Skeletal muscle tissue (tissue), 4 donors: ENCODE measurements around the gene NOX1. TPM values are rescaled to one million over a fixed set of nuclear protein-coding genes. Genes with fewer than 3 reads are reported as not detected.

Experiments used
- H3K27ac ChIP-seq: one replicate; pipeline ENCODE4 v1.7.0; 2013; ENCODE audit warnings: mild to moderate bottlenecking, low read depth, low read length, inconsistent platforms
- H3K27me3 ChIP-seq, 3 donors: one replicate each; pipeline ENCODE4 v1.7.0; 2013; ENCODE audit warnings: low read length in 3 of 3; ENCODE audit not compliant: control insufficient read depth in 3 of 3, insufficient read depth in 3 of 3
- H3K36me3 ChIP-seq, 3 donors: one replicate each; pipeline ENCODE4 v1.7.0; 2013; ENCODE audit warnings: low read length in 3 of 3; ENCODE audit not compliant: control insufficient read depth in 3 of 3, insufficient read depth in 3 of 3
- H3K4me1 ChIP-seq, 3 donors: one replicate each; pipeline ENCODE4 v1.7.0; 2013; ENCODE audit warnings: low read length in 3 of 3, mild to moderate bottlenecking in 3 of 3; ENCODE audit not compliant: control insufficient read depth in 3 of 3, insufficient read depth in 3 of 3
- H3K4me3 ChIP-seq, 3 donors: one replicate each; pipeline ENCODE4 v1.7.0; 2013; ENCODE audit warnings: low read length in 3 of 3
- H3K9ac ChIP-seq, 3 donors: one replicate each; pipeline ENCODE4 v1.7.0; 2013; ENCODE audit warnings: low read length in 3 of 3, mild to moderate bottlenecking in 3 of 3, moderate library complexity in 2 of 3, low read depth in 1 of 3
- H3K9me3 ChIP-seq, 3 donors: one replicate each; pipeline ENCODE4 v1.7.0; 2013; ENCODE audit warnings: low read length in 3 of 3; ENCODE audit not compliant: control insufficient read depth in 3 of 3
- total RNA-seq: library from RNA; depleted of rRNA; stranded (reverse); fragments of >200 nt; gene quantifications from one replicate; pipeline ENCODE4 v1.2.3, GENCODE V29; 2014
- donor health status: Osteomylitis.

Gene NOX1
- not detected for total RNA-seq

DNA sequence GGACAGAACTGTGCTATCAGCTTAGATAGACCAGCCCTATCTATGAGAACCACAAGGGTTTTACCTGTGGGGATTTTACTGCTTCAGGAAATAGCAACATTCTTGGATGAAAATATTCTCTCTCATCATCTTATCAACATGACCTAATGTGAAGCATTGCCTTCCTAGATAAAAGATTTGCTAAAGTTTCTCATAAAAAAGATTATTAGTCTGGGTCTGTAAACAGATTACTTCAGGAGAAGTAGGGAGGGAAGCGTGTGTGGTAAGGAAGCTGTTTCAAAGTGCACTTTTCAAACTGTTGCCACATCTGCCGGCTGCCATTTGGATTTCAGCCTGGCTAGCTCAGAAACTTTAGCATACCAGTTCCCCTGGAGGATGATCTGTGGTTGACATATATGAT, at the start of gene NOX1:
Gene NOX1, minus strand, starts transcription at position 35 of the 400 bp plus-strand sequence. CDS start 220 bp downstream, outside the sequence.
- H3K9ac ChIP-seq = no peak within 1 kb of the TSS
- no peaks in the 10 kb centered on the region for H3K4me1 ChIP-seq
- H3K4me3 ChIP-seq = no peak within 1 kb of the TSS
- no peaks in the 10 kb centered on the region for H3K9me3 ChIP-seq
- H3K27ac ChIP-seq = no peak within 1 kb of the TSS
- H3K27me3 ChIP-seq = no peaks in the 10 kb centered on the region
- no peaks in the 10 kb centered on the region for H3K36me3 ChIP-seq

GRCh38 chrX:100915562-100915961, 41.4 kb upstream of the NOX1 start:
- Histone ChIP-seq H3K9ac (no peak overlapping the region), H3K4me3 (no peak overlapping the region), H3K27me3 (no peaks in the 10 kb centered on the region), H3K4me1 (no peaks in the 10 kb centered on the region), H3K9me3 (no peaks in the 10 kb centered on the region), H3K36me3 (no peaks in the 10 kb centered on the region), H3K27ac (no peak overlapping the region)

GRCh38 chrX:100913111-100913510, 39.0 kb upstream of the NOX1 start:
- H3K4me1 ChIP-seq = no peaks in the 10 kb centered on the region
- no peaks in the 10 kb centered on the region for H3K36me3 ChIP-seq
- no peak overlapping the region for H3K27ac ChIP-seq
- no peaks in the 10 kb centered on the region for H3K9me3 ChIP-seq
- no peak overlapping the region for H3K9ac ChIP-seq
- no peak overlapping the region for H3K4me3 ChIP-seq
- H3K27me3 ChIP-seq = no peaks in the 10 kb centered on the region

GRCh38 chrX:100911731-100912130, 37.6 kb upstream of the NOX1 start:
- H3K9ac ChIP-seq = no peak overlapping the region
- H3K27me3 ChIP-seq = no peaks in the 10 kb centered on the region
- no peaks in the 10 kb centered on the region for H3K36me3 ChIP-seq
- no peaks in the 10 kb centered on the region for H3K4me1 ChIP-seq
- peaks cover 0 to under 1% (median 0%) of the 10 kb centered on the region in 3 donors for H3K9me3 ChIP-seq
- no peak overlapping the region for H3K4me3 ChIP-seq
- H3K27ac ChIP-seq = no peak overlapping the region

DNA sequence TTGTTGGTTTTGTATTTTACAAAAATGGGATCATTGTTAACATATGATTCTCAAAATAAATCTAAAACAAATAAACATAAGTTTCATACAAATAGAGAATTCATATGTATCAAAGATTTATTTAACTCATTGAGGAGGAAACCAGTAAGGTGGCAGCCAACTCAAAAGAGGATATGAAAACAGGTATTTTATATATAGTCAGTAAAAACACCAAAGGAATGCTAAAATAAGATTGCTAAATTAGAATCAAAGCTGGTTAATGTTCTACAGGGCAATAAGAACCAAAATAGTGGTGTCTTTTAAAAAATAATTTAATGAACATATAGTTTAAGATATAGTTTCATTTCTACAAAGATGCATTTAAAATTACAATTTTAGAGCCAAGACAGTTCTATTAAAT, 31.5 kb upstream of the NOX1 start:
- no peaks in the 10 kb centered on the region for H3K36me3 ChIP-seq
- H3K4me3 ChIP-seq = no peak overlapping the region
- H3K9ac ChIP-seq = no peak overlapping the region

GRCh38 chrX:100904433-100904832, 30.3 kb upstream of the NOX1 start:
- Histone ChIP-seq H3K4me1 (no peaks in the 10 kb centered on the region), H3K36me3 (no peaks in the 10 kb centered on the region), H3K9ac (no peak overlapping the region), H3K9me3 (peaks cover 0 to 2% (median 0%) of the 10 kb centered on the region in 3 donors), H3K4me3 (no peak overlapping the region), H3K27ac (no peak overlapping the region), H3K27me3 (no peaks in the 10 kb centered on the region)

More for the DNA sequence above, 31.5 kb upstream of the NOX1 start:
- Histone ChIP-seq H3K9me3 (peaks cover 0 to 2% (median 0%) of the 10 kb centered on the region in 3 donors), H3K4me1 (no peaks in the 10 kb centered on the region), H3K27me3 (no peaks in the 10 kb centered on the region), H3K27ac (no peak overlapping the region)

- no peak overlapping the region for H3K9ac ChIP-seq
- no peaks in the 10 kb centered on the region for H3K4me1 ChIP-seq
Measured at GRCh38 chrX:100895365-100896075, 21.4 kb upstream of the NOX1 start.

DNA sequence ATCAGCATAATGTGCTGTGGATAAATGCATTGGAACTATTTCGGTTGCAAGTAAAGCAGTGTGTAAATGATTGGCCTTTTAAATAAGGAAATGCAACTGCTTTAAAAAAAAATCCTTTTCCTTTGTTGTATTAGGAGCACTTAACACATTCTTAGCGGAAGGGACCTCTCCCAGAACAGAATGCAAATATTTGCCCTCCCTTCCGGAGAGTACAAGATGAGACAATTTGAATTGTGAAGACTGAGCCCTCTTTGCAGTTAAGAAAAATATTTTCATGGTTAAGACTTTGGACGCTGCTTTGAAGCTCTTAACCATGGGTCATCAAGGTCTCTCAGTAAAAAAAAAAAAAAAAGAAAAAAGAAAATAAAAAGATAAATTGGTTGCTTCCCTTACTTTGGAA, 9.5 kb upstream of the NOX1 start:
- Histone ChIP-seq H3K27ac (no peak overlapping the region), H3K36me3 (no peaks in the 10 kb centered on the region), H3K9ac (no peak overlapping the region), H3K4me3 (no peak overlapping the region), H3K9me3 (no peaks in the 10 kb centered on the region), H3K4me1 (no peaks in the 10 kb centered on the region), H3K27me3 (no peaks in the 10 kb centered on the region)

More at GRCh38 chrX:100895365-100896075, 21.4 kb upstream of the NOX1 start:
- no peaks in the 10 kb centered on the region for H3K36me3 ChIP-seq
- H3K27me3 ChIP-seq = no peaks in the 10 kb centered on the region
- H3K9me3 ChIP-seq = no peaks in the 10 kb centered on the region
- H3K27ac ChIP-seq = no peak overlapping the region
- H3K4me3 ChIP-seq = no peak overlapping the region

- Histone ChIP-seq H3K27me3 (no peaks in the 10 kb centered on the region), H3K36me3 (no peaks in the 10 kb centered on the region), H3K9me3 (no peaks in the 10 kb centered on the region), H3K4me1 (no peaks in the 10 kb centered on the region), H3K27ac (no peak overlapping the region), H3K9ac (no peak overlapping the region), H3K4me3 (no peak overlapping the region)
Measured at GRCh38 chrX:100880368-100880767, 6.2 kb upstream of the NOX1 start.

GRCh38 chrX:100871594-100872560, 2.3 kb downstream of the NOX1 start:
- H3K9me3 ChIP-seq = no peaks in the 10 kb centered on the region
- H3K4me1 ChIP-seq = no peaks in the 10 kb centered on the region
- H3K9ac ChIP-seq = no peak overlapping the region
- H3K36me3 ChIP-seq = no peaks in the 10 kb centered on the region
- no peak overlapping the region for H3K4me3 ChIP-seq
- no peaks in the 10 kb centered on the region for H3K27me3 ChIP-seq
- H3K27ac ChIP-seq = no peak overlapping the region
